Liver (tissue), 9 donors: ENCODE measurements around the gene NRG3. TPM values are rescaled to one million over a fixed set of nuclear protein-coding genes. Genes with fewer than 3 reads are reported as not detected.

Experiments
- DNase-seq: peaks from one replicate; pipeline ENCODE4 v3.0.0-alpha.2; 2017; ENCODE audit warnings: low spot score
- H3K27ac ChIP-seq, 2 donors: one replicate each; pipeline ENCODE4 v1.7.0; 2013; ENCODE audit warnings: inconsistent platforms in 2 of 2, low read length in 2 of 2, control low read depth in 1 of 2, low read depth in 1 of 2, mild to moderate bottlenecking in 1 of 2
- H3K27me3 ChIP-seq, 4 donors: one replicate each; pipeline versions ENCODE4 v1.6.1 to v1.7.0; 2013; ENCODE audit warnings: low read length in 3 of 4, inconsistent platforms in 1 of 4, mild to moderate bottlenecking in 1 of 4, moderate library complexity in 1 of 4; ENCODE audit not compliant: control insufficient read depth in 4 of 4, insufficient read depth in 4 of 4
- H3K36me3 ChIP-seq, 4 donors: one replicate each; pipeline versions ENCODE4 v1.6.1 to v1.7.0; 2013; ENCODE audit warnings: low read length in 3 of 4, mild to moderate bottlenecking in 3 of 4, low read depth in 1 of 4, moderate library complexity in 1 of 4; ENCODE audit not compliant: control insufficient read depth in 4 of 4, insufficient read depth in 3 of 4
- H3K4me1 ChIP-seq, 4 donors: one replicate each; pipeline versions ENCODE4 v1.6.1 to v1.7.0; 2013; ENCODE audit warnings: low read length in 3 of 4, mild to moderate bottlenecking in 3 of 4, moderate library complexity in 1 of 4; ENCODE audit not compliant: control insufficient read depth in 4 of 4, insufficient read depth in 4 of 4
- H3K4me3 ChIP-seq, 3 donors: one replicate each; pipeline versions ENCODE4 v1.6.1 to v1.7.0; 2013; ENCODE audit warnings: low read length in 3 of 3, control low read depth in 1 of 3, low read depth in 1 of 3, mild to moderate bottlenecking in 1 of 3
- H3K9ac ChIP-seq, 2 donors: one replicate each; pipeline ENCODE4 v1.7.0; 2013; ENCODE audit warnings: low read length in 2 of 2, mild to moderate bottlenecking in 2 of 2, moderate library complexity in 2 of 2, control low read depth in 1 of 2, low read depth in 1 of 2
- H3K9me3 ChIP-seq, 4 donors: one replicate each; pipeline versions ENCODE4 v1.6.1 to v1.7.0; 2013; ENCODE audit warnings: low read length in 3 of 4; ENCODE audit not compliant: control insufficient read depth in 4 of 4
- EGR1 ChIP-seq, 2 donors: IDR thresholded peaks; 2 replicates each; pipeline ENCODE4 v1.6.1; 2016 to 2018; ENCODE audit warnings: antibody characterized with exemption in 2 of 2, low read depth in 2 of 2
- FOXA1 ChIP-seq: IDR thresholded peaks from 2 replicates; pipeline ENCODE4 v1.6.1; 2016; ENCODE audit warnings: antibody characterized with exemption
- FOXA2 ChIP-seq: IDR thresholded peaks from 2 replicates; pipeline ENCODE4 v1.6.1; 2016; ENCODE audit warnings: antibody characterized with exemption
- GABPA ChIP-seq, 2 donors: IDR thresholded peaks in 1 of 2; conservative IDR thresholded peaks in 1 of 2; 2 replicates each; pipeline ENCODE4 v1.6.1; 2016; ENCODE audit warnings: antibody characterized with exemption in 2 of 2, mild to moderate bottlenecking in 1 of 2, moderate library complexity in 1 of 2
- HNF4A ChIP-seq, 2 donors: conservative IDR thresholded peaks; 2 replicates each; pipeline ENCODE4 v1.6.1; 2016; ENCODE audit warnings: antibody characterized with exemption in 2 of 2, mild to moderate bottlenecking in 2 of 2
- HNF4G ChIP-seq: IDR thresholded peaks from 2 replicates; pipeline ENCODE4 v1.6.1; 2016; ENCODE audit warnings: antibody characterized with exemption
- JUND ChIP-seq, 2 donors: IDR thresholded peaks; 2 replicates each; pipeline ENCODE4 v1.6.1; 2016; ENCODE audit warnings: antibody characterized with exemption in 2 of 2
- NR2F2 ChIP-seq: IDR thresholded peaks from 2 replicates; pipeline ENCODE4 v1.6.1; 2016; ENCODE audit warnings: antibody characterized with exemption
- RAD21 ChIP-seq, 2 donors: IDR thresholded peaks; 2 replicates each; pipeline ENCODE4 v1.6.1; 2016; ENCODE audit warnings: antibody characterized with exemption in 2 of 2, mild to moderate bottlenecking in 2 of 2
- REST ChIP-seq: IDR thresholded peaks from 2 replicates; pipeline ENCODE4 v1.6.1; 2016; ENCODE audit warnings: antibody characterized with exemption, mild to moderate bottlenecking
- RXRA ChIP-seq, 2 donors: IDR thresholded peaks; 2 replicates each; pipeline ENCODE4 v1.6.1; 2017 to 2018; ENCODE audit warnings: antibody characterized with exemption in 2 of 2, mild to moderate bottlenecking in 1 of 2
- SP1 ChIP-seq: IDR thresholded peaks from 2 replicates; pipeline ENCODE4 v1.6.1; 2018; ENCODE audit warnings: antibody characterized with exemption, mild to moderate bottlenecking
- TAF1 ChIP-seq: conservative IDR thresholded peaks from 2 replicates; pipeline ENCODE4 v1.6.1; 2016; ENCODE audit warnings: antibody characterized with exemption, mild to moderate bottlenecking
- YY1 ChIP-seq: IDR thresholded peaks from 2 replicates; pipeline ENCODE4 v1.6.1; 2016; ENCODE audit warnings: antibody characterized with exemption, mild to moderate bottlenecking
- ZBTB33 ChIP-seq: IDR thresholded peaks from 2 replicates; pipeline ENCODE4 v1.6.1; 2016; ENCODE audit warnings: antibody characterized with exemption
- WGBS: extraction: QIAGEN DNeasy Blood & Tissue Kit; methylation state at CpG from one replicate; pipeline ENCODE4 v1.1.7; 2013; 5-methylcytosine and 5-hydroxymethylcytosine counted together
- polyA plus RNA-seq, 2 donors: library from polyadenylated mRNA; stranded (reverse) in 1 of 2; unstranded in 1 of 2; fragments of 200-250 nt in 1 of 2; fragments of >200 nt in 1 of 2; fragmentation: Nextera tagmentation in 1 of 2; extraction: Ambion mirVana in 1 of 2; gene quantifications; one replicate each; pipeline versions ENCODE4 v1.2.1 to v1.2.3, GENCODE V29; 2013 to 2015
- total RNA-seq, 2 donors: library from RNA; depleted of rRNA; stranded (reverse); fragments of >200 nt; gene quantifications; one replicate each; pipeline ENCODE4 v1.2.3, GENCODE V29; 2014
- TF ChIP-seq, protein P1 (sequence below): IDR thresholded peaks from 2 replicates; pipeline ENCODE4 v1.6.1; 2016; ENCODE audit warnings: antibody characterized with exemption
- TF ChIP-seq, protein P2 (sequence below): fragments of 150-350 bp; IDR thresholded peaks from 2 replicates; pipeline ENCODE4 v1.5.1; 2017; ENCODE audit warnings: improper control_type of control experiment, low read depth, low read length; ENCODE audit not compliant: missing input control
- TF ChIP-seq, protein P3 (sequence below): IDR thresholded peaks from 2 replicates; pipeline ENCODE4 v1.6.1; 2016; ENCODE audit warnings: antibody characterized with exemption
- donor health status: healthy.
- donor health status: healthy.
- donor health status: healthy.
- donor health status: healthy.
- donor health status: healthy.

The NRG3 gene
- total and polyA plus RNA-seq, 4 donors: 0.24 to 3.7 (median 0.38) TPM

GRCh38 chr10:82148764-82149163 lies 273.8 kb downstream of the NRG3 start:
- TF ChIP-seq FOXA2: no peak
- no peak for TF ChIP-seq TAF1
- TF ChIP-seq, protein P1, sequence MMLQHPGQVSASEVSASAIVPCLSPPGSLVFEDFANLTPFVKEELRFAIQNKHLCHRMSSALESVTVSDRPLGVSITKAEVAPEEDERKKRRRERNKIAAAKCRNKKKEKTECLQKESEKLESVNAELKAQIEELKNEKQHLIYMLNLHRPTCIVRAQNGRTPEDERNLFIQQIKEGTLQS: no peak
- TF ChIP-seq ZBTB33: no peak
- TF ChIP-seq, protein P2, sequence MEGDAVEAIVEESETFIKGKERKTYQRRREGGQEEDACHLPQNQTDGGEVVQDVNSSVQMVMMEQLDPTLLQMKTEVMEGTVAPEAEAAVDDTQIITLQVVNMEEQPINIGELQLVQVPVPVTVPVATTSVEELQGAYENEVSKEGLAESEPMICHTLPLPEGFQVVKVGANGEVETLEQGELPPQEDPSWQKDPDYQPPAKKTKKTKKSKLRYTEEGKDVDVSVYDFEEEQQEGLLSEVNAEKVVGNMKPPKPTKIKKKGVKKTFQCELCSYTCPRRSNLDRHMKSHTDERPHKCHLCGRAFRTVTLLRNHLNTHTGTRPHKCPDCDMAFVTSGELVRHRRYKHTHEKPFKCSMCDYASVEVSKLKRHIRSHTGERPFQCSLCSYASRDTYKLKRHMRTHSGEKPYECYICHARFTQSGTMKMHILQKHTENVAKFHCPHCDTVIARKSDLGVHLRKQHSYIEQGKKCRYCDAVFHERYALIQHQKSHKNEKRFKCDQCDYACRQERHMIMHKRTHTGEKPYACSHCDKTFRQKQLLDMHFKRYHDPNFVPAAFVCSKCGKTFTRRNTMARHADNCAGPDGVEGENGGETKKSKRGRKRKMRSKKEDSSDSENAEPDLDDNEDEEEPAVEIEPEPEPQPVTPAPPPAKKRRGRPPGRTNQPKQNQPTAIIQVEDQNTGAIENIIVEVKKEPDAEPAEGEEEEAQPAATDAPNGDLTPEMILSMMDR: no peak
- no peak for TF ChIP-seq JUND (IDR thresholded peaks at IDR 0.05)
- TF ChIP-seq, protein P3, sequence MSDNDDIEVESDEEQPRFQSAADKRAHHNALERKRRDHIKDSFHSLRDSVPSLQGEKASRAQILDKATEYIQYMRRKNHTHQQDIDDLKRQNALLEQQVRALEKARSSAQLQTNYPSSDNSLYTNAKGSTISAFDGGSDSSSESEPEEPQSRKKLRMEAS: no peak
- no peak for TF ChIP-seq RAD21 (IDR thresholded peaks at IDR 0.05)
- no peak for TF ChIP-seq HNF4G
- TF ChIP-seq REST: no peak
- TF ChIP-seq FOXA1: no peak
- no peak for TF ChIP-seq YY1
- TF ChIP-seq EGR1 (IDR thresholded peaks at IDR 0.05; ENCODE audit: low read depth in 2 of 2): no peak
- no peak for TF ChIP-seq NR2F2
- no peak for TF ChIP-seq SP1
- TF ChIP-seq RXRA (IDR thresholded peaks at IDR 0.05): no peak
- no peak for TF ChIP-seq HNF4A (conservative IDR thresholded peaks at IDR 0.05)
- no peak for TF ChIP-seq GABPA (IDR thresholded peaks at IDR 0.05 in 1 of 2, conservative IDR thresholded peaks at IDR 0.05 in 1 of 2)
- no peak overlapping the region for H3K27ac ChIP-seq

More at GRCh38 chr10:82148764-82149163, 273.8 kb downstream of the NRG3 start:
- 77% methylated on average over 1 of the region's 1 CpG for whole genome bisulfite sequencing
- Histone ChIP-seq H3K9ac (no peak overlapping the region), H3K9me3 (no peaks in the 10 kb centered on the region), H3K4me1 (no peaks in the 10 kb centered on the region), H3K4me3 (no peak overlapping the region), H3K27me3 (no peaks in the 10 kb centered on the region), H3K36me3 (no peaks in the 10 kb centered on the region)
- DNase-seq: no peak
